DMS153 (cell line): ENCODE measurements around the gene TIFAB.

Experiments
- DNase-seq: peaks from one replicate; lab custom pipeline; 2025; lab: John Stamatoyannopoulos, UW

TIFAB gene

GRCh38 chr5:135442431-135443160 is 9.6 kb downstream of the TIFAB start:
- no peak for DNase-seq

GRCh38 chr5:135441919-135442318 is 10.2 kb downstream of the TIFAB start:
- no peak for DNase-seq

- no peak for DNase-seq
Observed at GRCh38 chr5:135441350-135441831, 10.8 kb downstream of the TIFAB start.

GRCh38 chr5:135440916-135441315 is 11.2 kb downstream of the TIFAB start:
- DNase-seq, result no peak

DNA sequence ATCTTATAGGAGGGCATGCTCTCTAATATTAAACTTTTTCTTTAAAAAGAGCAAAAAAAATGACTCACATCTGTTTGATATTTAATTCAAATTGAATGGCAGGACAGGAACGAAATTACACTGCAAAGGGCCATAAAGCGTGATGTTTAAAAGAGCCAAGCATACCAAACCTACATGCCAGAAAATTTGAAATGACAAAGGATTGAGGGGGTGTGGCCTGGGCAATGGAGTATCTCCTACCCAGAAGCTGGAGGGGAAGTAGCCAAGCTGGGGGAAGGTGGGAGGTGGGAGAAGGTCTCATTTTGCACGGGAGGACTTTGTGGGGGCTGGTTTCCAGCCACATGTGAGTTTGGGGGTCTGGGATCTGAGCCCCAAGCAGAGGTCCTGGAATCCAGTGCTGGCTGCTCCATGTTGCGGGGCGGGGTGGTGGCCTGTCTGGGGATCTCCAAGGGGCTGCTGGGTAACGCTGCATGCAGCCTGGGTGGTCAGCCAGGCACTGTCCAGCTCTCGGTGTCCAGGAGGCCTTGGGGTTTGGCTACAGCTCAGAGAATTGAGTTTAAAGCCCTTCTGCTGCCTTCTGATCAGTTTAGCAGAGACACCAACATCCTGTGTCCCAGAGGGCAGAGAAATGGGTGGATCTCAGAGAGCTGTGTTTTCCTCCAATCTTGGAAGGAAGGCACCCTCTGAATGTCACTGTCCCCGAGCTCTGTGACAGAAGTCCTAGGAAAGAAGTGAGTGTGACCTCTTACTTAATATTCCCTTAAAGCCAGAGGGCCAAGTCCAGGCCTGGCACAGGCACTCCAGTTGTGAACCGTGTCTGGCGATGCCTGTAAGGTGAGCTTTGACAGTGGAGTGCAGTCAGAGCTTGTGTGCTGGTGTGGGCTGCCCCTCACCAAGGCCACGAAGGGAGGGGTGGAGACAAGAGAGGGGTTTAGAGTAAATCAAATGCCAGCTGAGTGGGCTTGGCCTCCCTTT is 12.6 kb downstream of the TIFAB start:
- DNase-seq, result no peak

- DNase-seq, result no peak
Observed at GRCh38 chr5:135438636-135439221, 13.4 kb downstream of the TIFAB start.

DNA sequence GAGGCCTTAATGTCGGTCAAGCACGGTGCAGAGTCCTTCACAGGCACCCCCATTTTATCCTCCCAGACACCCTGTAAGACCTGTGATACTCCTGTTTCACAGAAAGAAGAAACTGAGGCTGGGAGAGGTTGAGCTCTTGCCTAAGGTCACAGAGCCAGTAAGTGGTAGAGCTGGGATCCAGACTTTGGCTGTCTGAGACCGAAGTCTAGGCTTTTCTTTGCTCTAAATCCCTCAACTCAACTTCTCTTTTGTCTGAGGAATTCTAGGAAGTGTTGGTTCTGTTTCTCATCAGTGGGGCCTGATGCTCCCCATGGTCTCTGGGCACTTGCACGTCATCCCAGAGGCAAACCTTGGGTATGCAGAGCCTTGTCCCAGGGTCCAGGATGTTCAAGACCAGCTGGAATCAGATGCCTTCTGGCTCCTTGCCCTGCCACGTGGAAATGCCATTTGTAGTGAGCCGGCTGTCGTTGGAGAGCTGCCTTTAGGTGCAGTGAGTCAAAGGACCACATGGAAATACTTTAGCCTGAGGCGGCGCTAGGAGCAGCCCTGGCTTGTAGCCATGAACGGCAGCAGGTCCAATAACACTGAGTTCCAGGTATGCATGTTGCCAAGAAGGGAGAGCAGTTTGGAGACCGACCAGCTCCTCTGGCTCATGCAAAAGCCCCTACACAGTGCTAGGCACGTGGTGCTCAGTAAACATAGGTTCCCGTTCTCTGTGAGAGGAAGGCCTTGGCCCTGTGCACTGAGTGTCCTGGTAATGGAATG is 14.2 kb downstream of the TIFAB start:
- peak; percentile 10 for DNase-seq

- no peak for DNase-seq
Observed at GRCh38 chr5:135437422-135437795, 14.7 kb downstream of the TIFAB start.

GRCh38 chr5:135436951-135437418 is 15.2 kb downstream of the TIFAB start:
- DNase-seq, result no peak

GRCh38 chr5:135435467-135436330 is 16.5 kb downstream of the TIFAB start:
- no peak for DNase-seq

DNA sequence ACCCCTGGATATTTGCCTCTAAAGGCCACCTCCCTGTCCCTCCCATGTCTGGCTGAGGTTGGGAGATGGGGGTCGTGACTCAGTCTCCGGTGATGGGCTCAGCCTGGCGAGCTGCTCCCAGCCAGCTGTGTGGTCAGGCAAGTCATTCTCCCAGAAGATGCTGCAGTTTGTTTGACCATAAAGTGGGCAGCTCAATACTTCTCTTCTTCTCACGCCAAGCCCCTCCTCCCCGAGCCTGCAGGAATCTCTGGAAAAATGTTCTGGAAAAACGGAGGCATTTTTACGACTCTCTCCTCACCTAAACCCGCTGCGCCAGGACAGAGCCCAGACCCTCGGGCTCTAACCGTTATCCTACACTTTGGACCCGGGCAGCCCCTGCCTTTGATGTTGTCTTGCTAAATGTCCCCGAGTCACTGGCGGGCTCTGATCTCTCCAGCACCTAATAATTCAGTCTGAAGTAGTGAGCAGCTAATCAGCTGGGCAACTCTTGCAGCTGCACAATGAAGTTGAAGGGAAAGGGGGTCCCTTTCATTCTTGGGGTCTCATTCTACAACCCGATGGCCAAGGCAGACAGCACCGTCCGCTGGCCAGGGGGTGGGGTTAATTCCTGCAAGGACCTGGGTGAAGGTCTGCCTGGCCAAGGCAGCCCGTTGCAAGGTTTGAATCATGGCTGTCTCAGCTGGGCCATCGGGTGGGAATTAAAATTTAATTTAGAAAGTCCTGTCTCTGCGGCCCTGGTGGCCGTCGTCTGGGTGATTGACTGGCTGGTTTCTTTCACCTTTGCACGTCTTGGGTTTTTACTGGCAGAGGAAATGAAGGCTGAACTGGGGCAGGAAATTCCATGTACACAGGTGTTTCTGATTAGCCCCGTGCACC is 17.3 kb downstream of the TIFAB start:
- DNase-seq, result no peak

DNA sequence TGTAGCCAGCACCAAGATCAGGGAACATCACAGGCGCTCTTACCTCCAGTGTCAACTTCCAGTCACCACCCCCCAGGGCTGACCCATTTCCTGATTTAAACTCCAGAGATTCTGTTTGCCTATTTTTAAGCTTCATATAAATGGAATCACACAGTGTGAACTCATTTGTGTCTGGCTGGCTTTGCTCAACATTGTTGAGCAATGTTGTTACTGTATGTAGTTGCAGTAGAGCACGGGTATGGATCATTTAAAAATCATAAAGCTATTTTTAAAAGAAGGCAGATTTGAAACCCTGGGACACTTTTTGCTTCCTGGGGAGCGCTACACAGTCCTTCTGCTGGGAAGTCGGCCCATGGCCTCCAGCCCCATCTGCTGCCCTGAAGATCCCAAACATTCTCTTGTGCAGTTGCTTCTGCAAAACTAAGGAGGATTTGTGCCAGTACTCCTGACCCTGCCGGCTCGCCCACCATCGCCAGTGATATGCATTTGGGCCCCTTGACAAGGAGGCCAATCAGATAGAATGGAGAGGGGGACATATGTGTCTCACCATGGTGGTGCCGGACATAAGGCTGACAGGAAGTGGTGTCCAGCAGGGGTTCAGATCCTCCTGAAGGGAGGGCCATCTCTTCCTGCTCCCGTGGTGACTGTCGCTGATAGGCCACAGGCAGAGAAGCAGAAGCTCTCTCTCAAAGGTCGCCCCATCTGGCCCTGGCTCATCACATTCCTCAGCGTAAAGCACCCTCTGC is 18.3 kb downstream of the TIFAB start:
- no peak for DNase-seq

DNA sequence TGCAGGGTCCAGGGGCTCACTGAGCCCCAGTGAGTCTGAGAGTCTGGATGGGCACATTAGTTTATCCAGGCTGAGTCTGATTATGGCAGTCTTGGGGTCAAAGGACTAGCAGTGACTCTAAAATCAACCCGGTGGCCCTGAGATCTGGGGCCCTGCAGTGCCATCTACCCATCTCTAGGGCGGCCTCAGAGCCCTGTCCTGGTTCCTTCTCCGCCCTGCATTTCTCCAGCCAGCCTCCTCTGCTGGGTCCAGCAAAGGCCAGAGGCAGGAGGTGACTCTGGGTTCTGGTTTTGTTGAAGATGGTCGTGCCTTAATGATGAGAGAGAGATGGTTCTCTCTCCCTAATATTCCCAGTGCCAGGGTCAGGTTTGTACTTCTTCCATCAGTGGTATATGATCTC is 20.0 kb downstream of the TIFAB start:
- DNase-seq, result no peak

DNA sequence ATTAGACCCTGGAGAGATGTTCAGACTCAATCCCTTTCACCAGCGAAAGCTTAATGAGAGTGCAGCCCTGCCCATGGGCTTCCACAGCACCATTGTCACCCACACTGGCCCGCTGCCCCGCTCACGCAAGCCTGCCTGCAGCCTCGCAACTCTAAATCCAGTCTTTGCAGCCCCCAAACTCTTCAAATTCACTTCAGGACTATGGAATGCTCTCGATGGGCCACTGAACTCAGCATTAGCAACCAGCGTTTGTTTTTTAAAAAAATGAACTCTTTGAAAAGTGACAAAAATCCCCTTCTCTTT is 22.1 kb downstream of the TIFAB start:
- DNase-seq, result no peak

DNA sequence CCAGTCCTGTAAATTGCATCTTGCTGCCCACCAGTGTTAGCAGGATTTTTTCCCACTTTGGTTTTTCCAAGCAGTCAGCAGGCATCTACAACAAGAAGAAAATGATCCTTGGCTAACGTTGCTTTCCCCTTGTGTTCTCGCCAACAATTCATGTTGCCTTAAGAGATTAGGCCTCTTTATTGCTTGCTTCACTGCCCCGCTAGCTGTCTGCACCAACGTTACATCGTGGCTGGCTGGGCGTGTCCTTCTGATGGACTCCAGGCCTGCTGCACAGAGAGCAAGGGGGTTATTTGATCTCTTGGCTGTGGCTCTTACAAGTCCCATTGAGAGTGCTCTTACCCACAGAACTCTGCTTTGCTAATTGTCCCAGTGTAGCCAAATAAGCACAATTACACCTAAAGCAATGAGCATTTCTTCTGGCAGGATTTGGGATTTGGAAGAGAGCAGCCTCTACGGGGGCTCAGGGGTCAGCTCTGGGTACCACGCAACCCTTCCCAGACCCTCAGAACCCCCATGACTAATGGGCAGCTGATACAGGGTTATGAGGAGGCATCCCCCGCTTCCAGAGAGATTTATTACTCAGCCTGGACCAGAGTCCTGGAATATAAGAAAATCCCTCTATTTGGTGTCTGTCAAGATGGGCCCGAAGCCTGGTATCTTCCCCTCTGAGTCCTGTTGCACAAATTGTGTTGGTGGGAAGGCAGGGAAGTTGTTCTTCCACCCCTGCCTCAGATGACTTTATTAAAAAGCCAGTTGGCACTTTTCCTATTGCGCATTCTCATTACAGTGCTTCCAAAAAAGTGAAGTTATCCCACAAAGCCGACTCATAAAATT is 22.6 kb downstream of the TIFAB start:
- DNase-seq, result no peak

GRCh38 chr5:135428586-135428985 is 23.6 kb downstream of the TIFAB start:
- no peak for DNase-seq

- no peak for DNase-seq
Observed at GRCh38 chr5:135426102-135427082, 25.8 kb downstream of the TIFAB start.
